Stomach (tissue), 9 donors: ENCODE results near the gene SPATA33. TPM values are rescaled to one million over a fixed set of nuclear protein-coding genes. Genes with fewer than 3 reads are reported as not detected.

ENCODE experiments used
- DNase-seq, 2 donors: peaks; one replicate each; pipeline versions ENCODE4 v3.0.0 to v3.0.0-alpha.2; 2013 to 2019
- H3K27ac ChIP-seq, 5 donors: fragments of 200-600 bp in 4 of 5; sonication (generic) in 4 of 5; one replicate each; pipeline ENCODE4 v1.5.1; 2013 to 2019; ENCODE audit warnings: mild to moderate bottlenecking in 1 of 5, moderate library complexity in 1 of 5
- H3K27me3 ChIP-seq, 3 donors: fragments of 200-600 bp; sonication (generic); one replicate each; pipeline ENCODE4 v1.5.1; 2017 to 2019; ENCODE audit warnings: mixed run types in 1 of 3
- H3K36me3 ChIP-seq, 4 donors: fragments of 200-600 bp; sonication (generic); 1 replicate in 3 of 4; 2 replicates in 1 of 4; pipeline ENCODE4 v1.5.1; 2016 to 2019
- H3K4me1 ChIP-seq, 4 donors: fragments of 200-600 bp; sonication (generic); one replicate each; pipeline ENCODE4 v1.5.1; 2016 to 2019
- H3K4me3 ChIP-seq, 4 donors: fragments of 200-600 bp; sonication (generic) in 3 of 4; one replicate each; pipeline ENCODE4 v1.5.1; 2016 to 2019; ENCODE audit warnings: mild to moderate bottlenecking in 1 of 4
- H3K9me3 ChIP-seq, 4 donors: fragments of 200-600 bp; sonication (generic); one replicate each; pipeline ENCODE4 v1.5.1; 2016 to 2019
- CTCF ChIP-seq, 7 experiments: fragments of 450-650 bp in 4 of 7; fragments of 200-600 bp in 3 of 7; sonication (generic) in 3 of 7; IDR thresholded peaks; one replicate each; pipeline ENCODE4 v1.5.1; 2016 to 2019; ENCODE audit warnings: antibody characterized with exemption in 7 of 7, control low read depth in 2 of 7, mild to moderate bottlenecking in 1 of 7
- EP300 ChIP-seq: sonication (generic); formaldehyde crosslinking; IDR thresholded peaks from one replicate; pipeline ENCODE4 v1.6.1; 2017; ENCODE audit warnings: antibody characterized with exemption
- POLR2A ChIP-seq, 4 donors: fragments of 450-650 bp; IDR thresholded peaks; one replicate each; pipeline ENCODE4 v1.6.1; 2016; ENCODE audit warnings: antibody characterized with exemption in 4 of 4, control low read depth in 2 of 4, mild to moderate bottlenecking in 1 of 4, moderate library complexity in 1 of 4
- POLR2AphosphoS5 ChIP-seq, 3 donors: sonication (generic); formaldehyde crosslinking; IDR thresholded peaks; one replicate each; pipeline ENCODE4 v1.6.1; 2016; ENCODE audit warnings: antibody characterized with exemption in 3 of 3
- WGBS, 5 donors: extraction: QIAGEN DNeasy Blood & Tissue Kit in 3 of 5; methylation state at CpG; one replicate each; pipeline versions ENCODE4 v1.1.5 to v1.1.7; 2013 to 2018; 5-methylcytosine and 5-hydroxymethylcytosine counted together
- intact Hi-C: fragments of 100-400 bp; cut with DNase I; formaldehyde crosslinking; loops from one replicate; pipeline ENCODE4 v1.15.1; 2023; ENCODE audit warnings: low total_unique reads
- polyA plus RNA-seq, 3 donors: library from polyadenylated mRNA; stranded (reverse); fragments of 200-250 nt; gene quantifications; one replicate each; pipeline ENCODE4 v1.2.3, GENCODE V29; 2013
- total RNA-seq, 5 donors: library from RNA; depleted of rRNA; stranded (reverse); fragments of >200 nt; gene quantifications; one replicate each; pipeline versions ENCODE4 v1.1.0 to v1.2.3, GENCODE V29; 2014 to 2016
- donor health status: healthy with polysubstance abuse.
- donor health status: Bipolar disorder and iron deficiency.
- donor health status: healthy.

The SPATA33 gene
- total and polyA plus RNA-seq, 8 donors = 3.2 to 181 (median 11.1) TPM

GRCh38 chr16:89615596-89616090 is 42.0 kb upstream of the SPATA33 start:
- H3K27me3 ChIP-seq = peaks cover 0 to 80% (median 13%) of the 10 kb centered on the region in 3 donors
- no peak overlapping the region for H3K27ac ChIP-seq
- peaks cover 0 to 5% (median 1%) of the 10 kb centered on the region in 4 donors for H3K4me1 ChIP-seq
- H3K9me3 ChIP-seq = no peaks in the 10 kb centered on the region
- H3K4me3 ChIP-seq = no peak overlapping the region
- 30 to 36% (median 32%) methylated on average over 14 to 17 of the region's 17 CpGs for WGBS, 5 donors
- peak; percentile 47 to 60 for DNase-seq
- intact Hi-C loops = no loop called here
- TF ChIP-seq EP300 = no peak
- TF ChIP-seq CTCF (IDR thresholded peaks at IDR 0.05) = peak in 5 of 7 experiments; percentile 6 to 66 (median 43)
- no peak for TF ChIP-seq POLR2A (IDR thresholded peaks at IDR 0.05)
- H3K36me3 ChIP-seq = no peaks in the 10 kb centered on the region

GRCh38 chr16:89616623-89617022 is 41.0 kb upstream of the SPATA33 start:
- no peak overlapping the region for H3K4me3 ChIP-seq
- WGBS, 5 donors = 68 to 81% (median 77%) methylated on average over 20 of the region's 20 CpGs
- no peaks in the 10 kb centered on the region for H3K36me3 ChIP-seq
- peaks cover 0 to 86% (median 15%) of the 10 kb centered on the region in 3 donors for H3K27me3 ChIP-seq
- intact Hi-C loops = no loop called here
- DNase-seq = no peak
- peaks cover 0 to 5% (median 1%) of the 10 kb centered on the region in 4 donors for H3K4me1 ChIP-seq
- H3K9me3 ChIP-seq = no peaks in the 10 kb centered on the region
- TF ChIP-seq POLR2AphosphoS5 (IDR thresholded peaks at IDR 0.05) (no peak), POLR2A (IDR thresholded peaks at IDR 0.05) (no peak), CTCF (IDR thresholded peaks at IDR 0.05) (no peak), EP300 (no peak)
- peak overlapping the region in 1 of 5 donors; percentile 20 for H3K27ac ChIP-seq

GRCh38 chr16:89617036-89617435 is 40.6 kb upstream of the SPATA33 start:
- WGBS, 5 donors = 58 to 63% (median 61%) methylated on average over 5 to 6 of the region's 6 CpGs
- intact Hi-C loops = no loop called here
- Histone ChIP-seq H3K9me3 (no peaks in the 10 kb centered on the region), H3K36me3 (no peaks in the 10 kb centered on the region), H3K4me3 (no peak overlapping the region), H3K27me3 (peaks cover 0 to 86% (median 15%) of the 10 kb centered on the region in 3 donors), H3K27ac (peak overlapping the region in 1 of 5 donors; percentile 20), H3K4me1 (peaks cover 0 to 5% (median 1%) of the 10 kb centered on the region in 4 donors)
- no peak for DNase-seq
- TF ChIP-seq POLR2A (IDR thresholded peaks at IDR 0.05) = no peak
- no peak for TF ChIP-seq CTCF (IDR thresholded peaks at IDR 0.05)
- no peak for TF ChIP-seq EP300
- no peak for TF ChIP-seq POLR2AphosphoS5 (IDR thresholded peaks at IDR 0.05)

- intact Hi-C loops = no loop called here
- TF ChIP-seq POLR2AphosphoS5 (IDR thresholded peaks at IDR 0.05) = no peak
- TF ChIP-seq EP300 = no peak
- no peak for TF ChIP-seq POLR2A (IDR thresholded peaks at IDR 0.05)
- TF ChIP-seq CTCF (IDR thresholded peaks at IDR 0.05) = no peak
- Histone ChIP-seq H3K27ac (no peak overlapping the region), H3K4me1 (peaks cover 0 to 5% (median 1%) of the 10 kb centered on the region in 4 donors), H3K4me3 (no peak overlapping the region), H3K36me3 (no peaks in the 10 kb centered on the region), H3K27me3 (peaks cover 0 to 84% (median 15%) of the 10 kb centered on the region in 3 donors), H3K9me3 (no peaks in the 10 kb centered on the region)
- no peak for DNase-seq
- WGBS, 5 donors = 49 to 58% (median 53%) methylated on average over 15 to 16 of the region's 16 CpGs
Measured at GRCh38 chr16:89618109-89618998, 39.3 kb upstream of the SPATA33 start.
